Cerebellar cortex (tissue), 1 donor: ENCODE measurements around the gene MAGI2.
A peak's percentile ranks its signal among the peaks of the same experiment; 100 is the strongest.

Experiments used
- DNase-seq: peaks from one replicate; pipeline ENCODE4 v3.0.0-alpha.2; 2015; ENCODE audit warnings: low spot score

Gene MAGI2

GRCh38 chr7:78783179-78783962, 670.1 kb downstream of the MAGI2 start:
- DNase-seq: no peak

GRCh38 chr7:78780560-78780959, 672.9 kb downstream of the MAGI2 start:
- DNase-seq: no peak

- no peak for DNase-seq
These were observed 673.7 kb downstream of the MAGI2 start for GRCh38 chr7:78779788-78780187.

GRCh38 chr7:78777829-78778228, 675.6 kb downstream of the MAGI2 start:
- no peak for DNase-seq

- DNase-seq: peak; percentile 62
These were observed 682.8 kb downstream of the MAGI2 start for GRCh38 chr7:78770422-78771410.

GRCh38 chr7:78769481-78770101, 683.9 kb downstream of the MAGI2 start:
- peak; percentile 61 for DNase-seq

GRCh38 chr7:78768859-78769258, 684.6 kb downstream of the MAGI2 start:
- DNase-seq: peak; percentile 75

- DNase-seq: no peak
These were observed 687.3 kb downstream of the MAGI2 start for GRCh38 chr7:78765943-78766729.

GRCh38 chr7:78764571-78764970, 688.9 kb downstream of the MAGI2 start:
- DNase-seq: no peak

- DNase-seq: no peak
These were observed 690.8 kb downstream of the MAGI2 start for GRCh38 chr7:78762625-78763024.

- DNase-seq: no peak
These were observed 692.7 kb downstream of the MAGI2 start for GRCh38 chr7:78760620-78761355.

GRCh38 chr7:78752554-78752953, 700.9 kb downstream of the MAGI2 start:
- no peak for DNase-seq

GRCh38 chr7:78751253-78751652, 702.2 kb downstream of the MAGI2 start:
- peak; percentile 48 for DNase-seq

GRCh38 chr7:78749052-78749746, 704.3 kb downstream of the MAGI2 start:
- no peak for DNase-seq

- no peak for DNase-seq
These were observed 705.9 kb downstream of the MAGI2 start for GRCh38 chr7:78747592-78747991.

GRCh38 chr7:78746301-78746700, 707.2 kb downstream of the MAGI2 start:
- no peak for DNase-seq

- DNase-seq: no peak
These were observed 710.8 kb downstream of the MAGI2 start for GRCh38 chr7:78742694-78743093.

- DNase-seq: no peak
These were observed 716.9 kb downstream of the MAGI2 start for GRCh38 chr7:78736548-78736947.

GRCh38 chr7:78734626-78735025, 718.8 kb downstream of the MAGI2 start:
- DNase-seq: no peak

GRCh38 chr7:78720066-78720465, 733.4 kb downstream of the MAGI2 start:
- DNase-seq: no peak
